Upper lobe of right lung (tissue), 1 donor: ENCODE results near the gene DOK4. TPM values are rescaled to one million over a fixed set of nuclear protein-coding genes. Genes with fewer than 3 reads are reported as not detected.

Experiments
- ATAC-seq: fragments of 200-7000 bp; cut with Tn5 transposase; one replicate; pipeline ENCODE4 v1.9.1; 2020; ENCODE audit warnings: mild to moderate bottlenecking, moderate library complexity
- DNase-seq: peaks from one replicate; pipeline ENCODE4 v3.0.0-alpha.2; 2020
- H3K27ac ChIP-seq: fragments of 200-600 bp; one replicate; pipeline ENCODE4 v1.8.0; 2022
- H3K27me3 ChIP-seq: fragments of 200-600 bp; one replicate; pipeline ENCODE4 v1.8.0; 2022; ENCODE audit warnings: mild to moderate bottlenecking
- H3K36me3 ChIP-seq: fragments of 200-600 bp; one replicate; pipeline ENCODE4 v1.8.0; 2022
- H3K4me1 ChIP-seq: fragments of 200-600 bp; one replicate; pipeline ENCODE4 v1.8.0; 2022
- H3K4me3 ChIP-seq: fragments of 200-600 bp; one replicate; pipeline ENCODE4 v1.8.0; 2022; ENCODE audit warnings: mild to moderate bottlenecking
- H3K9me3 ChIP-seq: fragments of 200-600 bp; one replicate; pipeline ENCODE4 v1.8.0; 2022
- intact Hi-C: fragments of 100-400 bp; cut with DNase I; formaldehyde crosslinking; loops from one replicate; pipeline ENCODE4 v1.11.0; 2022
- total RNA-seq: library from RNA; stranded (reverse); fragmentation: NEBNext Ultra II Directional; extraction: Animal tissue kit (Norgen Biotek cat#: 25700); gene quantifications from one replicate; pipeline ENCODE4 v1.2.1, GENCODE V29; 2021
- TF ChIP-seq, protein P1 (sequence below): fragments of 200-600 bp; IDR thresholded peaks from one replicate; pipeline ENCODE4 v1.8.0; 2022; ENCODE audit warnings: antibody characterized with exemption
- donor health status: DM: no; HTN: yes; CAD: no; lungs with severe emphysema.

The DOK4 gene
- total RNA-seq, 1 donor from 2014 or later = 55.1 TPM

DNA sequence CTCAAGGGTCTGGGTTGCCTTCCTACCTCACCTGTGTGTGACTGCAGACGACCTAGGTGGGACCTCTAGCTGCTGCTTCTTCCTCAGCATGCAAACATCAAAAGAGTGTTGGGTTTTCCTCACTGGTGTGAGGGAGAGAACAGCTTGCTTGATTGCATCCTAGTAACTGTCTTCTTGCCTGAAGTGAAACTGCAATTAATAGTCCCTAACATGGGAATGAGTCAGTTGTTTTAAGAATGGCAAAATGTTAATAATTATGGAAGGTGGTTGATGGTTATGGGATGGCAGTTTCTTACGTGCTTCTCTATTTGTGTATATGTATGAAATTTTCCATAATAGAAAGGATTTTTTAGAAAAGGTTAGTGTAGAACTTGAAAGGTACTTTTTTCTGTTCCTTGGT lies 17.9 kb downstream of the DOK4 start:
- intact Hi-C loops = no loop called here
- TF ChIP-seq, protein P1, sequence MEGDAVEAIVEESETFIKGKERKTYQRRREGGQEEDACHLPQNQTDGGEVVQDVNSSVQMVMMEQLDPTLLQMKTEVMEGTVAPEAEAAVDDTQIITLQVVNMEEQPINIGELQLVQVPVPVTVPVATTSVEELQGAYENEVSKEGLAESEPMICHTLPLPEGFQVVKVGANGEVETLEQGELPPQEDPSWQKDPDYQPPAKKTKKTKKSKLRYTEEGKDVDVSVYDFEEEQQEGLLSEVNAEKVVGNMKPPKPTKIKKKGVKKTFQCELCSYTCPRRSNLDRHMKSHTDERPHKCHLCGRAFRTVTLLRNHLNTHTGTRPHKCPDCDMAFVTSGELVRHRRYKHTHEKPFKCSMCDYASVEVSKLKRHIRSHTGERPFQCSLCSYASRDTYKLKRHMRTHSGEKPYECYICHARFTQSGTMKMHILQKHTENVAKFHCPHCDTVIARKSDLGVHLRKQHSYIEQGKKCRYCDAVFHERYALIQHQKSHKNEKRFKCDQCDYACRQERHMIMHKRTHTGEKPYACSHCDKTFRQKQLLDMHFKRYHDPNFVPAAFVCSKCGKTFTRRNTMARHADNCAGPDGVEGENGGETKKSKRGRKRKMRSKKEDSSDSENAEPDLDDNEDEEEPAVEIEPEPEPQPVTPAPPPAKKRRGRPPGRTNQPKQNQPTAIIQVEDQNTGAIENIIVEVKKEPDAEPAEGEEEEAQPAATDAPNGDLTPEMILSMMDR = no peak

GRCh38 chr16:57464523-57464922 lies 21.8 kb downstream of the DOK4 start:
- H3K9me3 ChIP-seq = no peaks in the 10 kb centered on the region
- peaks cover 71% of the 10 kb centered on the region for H3K36me3 ChIP-seq
- H3K27ac ChIP-seq = no peak overlapping the region
- DNase-seq = no peak
- TF ChIP-seq, protein P1 = no peak
- H3K4me3 ChIP-seq = no peak overlapping the region
- intact Hi-C loops = no loop called here
- peaks cover 28% of the 10 kb centered on the region for H3K4me1 ChIP-seq
- H3K27me3 ChIP-seq = no peaks in the 10 kb centered on the region
- ATAC-seq = peak; percentile 16

More for the DNA sequence above, 17.9 kb downstream of the DOK4 start:
- Histone ChIP-seq H3K36me3 (peaks cover 93% of the 10 kb centered on the region), H3K4me3 (no peak overlapping the region), H3K27ac (no peak overlapping the region), H3K27me3 (no peaks in the 10 kb centered on the region), H3K4me1 (peaks cover 48% of the 10 kb centered on the region), H3K9me3 (no peaks in the 10 kb centered on the region)
- ATAC-seq = no peak
- DNase-seq = no peak

- Histone ChIP-seq H3K27ac (peak overlapping the region; percentile 93), H3K27me3 (no peaks in the 10 kb centered on the region), H3K4me3 (peak overlapping the region; percentile 95), H3K36me3 (peaks cover 71% of the 10 kb centered on the region), H3K9me3 (no peaks in the 10 kb centered on the region), H3K4me1 (peaks cover 27% of the 10 kb centered on the region)
- TF ChIP-seq, protein P1 = no peak
- DNase-seq = no peak
- peak; percentile 55 for ATAC-seq
- intact Hi-C loops = no loop called here
Measured at GRCh38 chr16:57462978-57463362, 23.3 kb downstream of the DOK4 start.

GRCh38 chr16:57462209-57462977 lies 23.9 kb downstream of the DOK4 start, which contains the start of gene POLR2C:
Gene POLR2C (plus strand): TSS chr16:57462679. CDS start chr16:57462725, 46 bp downstream.
- peak; percentile 97 for ATAC-seq
- intact Hi-C loops = no loop called here
- H3K36me3 ChIP-seq = peaks cover 71% of the 10 kb centered on the region

DNA sequence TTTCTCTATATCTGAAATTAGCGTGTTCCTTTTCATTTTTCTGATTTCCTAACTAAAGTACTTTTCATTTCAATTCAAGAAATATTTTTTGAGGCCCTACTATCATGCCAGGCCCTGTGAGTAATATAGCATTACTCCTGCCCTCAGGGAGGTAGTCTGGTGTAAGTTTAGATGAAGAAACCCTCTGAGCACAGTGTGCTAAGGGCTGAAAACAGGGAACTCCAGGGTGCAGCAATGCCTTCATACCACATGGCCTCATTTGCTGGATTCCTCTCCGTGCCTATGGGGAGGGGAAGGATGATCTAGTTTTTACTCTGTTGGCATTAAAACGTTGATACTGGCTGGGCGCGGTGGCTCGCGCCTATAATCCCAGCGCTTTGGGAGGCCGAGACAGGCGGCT lies 34.3 kb downstream of the DOK4 start:
- DNase-seq (no peak), ATAC-seq (no peak)
- Histone ChIP-seq H3K27ac (no peak overlapping the region), H3K4me3 (no peak overlapping the region), H3K27me3 (no peaks in the 10 kb centered on the region), H3K36me3 (peaks cover 61% of the 10 kb centered on the region), H3K9me3 (no peaks in the 10 kb centered on the region), H3K4me1 (peaks cover 5% of the 10 kb centered on the region)
- TF ChIP-seq, protein P1 = no peak
- intact Hi-C loops = no loop called here

More at GRCh38 chr16:57462209-57462977, 23.9 kb downstream of the DOK4 start, which contains the start of gene POLR2C:
- peak within 1 kb of the TSS; percentile 95 for H3K4me3 ChIP-seq
- peaks cover 27% of the 10 kb centered on the region for H3K4me1 ChIP-seq
- peak within 1 kb of the TSS; percentile 93 for H3K27ac ChIP-seq
- no peaks in the 10 kb centered on the region for H3K9me3 ChIP-seq
- TF ChIP-seq, protein P1 = peak; percentile 99
- DNase-seq = peak; percentile 95
- no peaks in the 10 kb centered on the region for H3K27me3 ChIP-seq
